T follicular helper cell (primary cell): ENCODE data around the gene RDH16.
"Not testable (repeated sequence)": the region's sequence is repeated elsewhere in the genome, so short reads cannot be mapped to it uniquely, and the experiment has no call there.

Experiments used
- DNase-seq: peaks from one replicate; pipeline ENCODE4 v3.0.0-alpha.2; 2020; ENCODE audit warnings: low read depth

Gene RDH16

DNA sequence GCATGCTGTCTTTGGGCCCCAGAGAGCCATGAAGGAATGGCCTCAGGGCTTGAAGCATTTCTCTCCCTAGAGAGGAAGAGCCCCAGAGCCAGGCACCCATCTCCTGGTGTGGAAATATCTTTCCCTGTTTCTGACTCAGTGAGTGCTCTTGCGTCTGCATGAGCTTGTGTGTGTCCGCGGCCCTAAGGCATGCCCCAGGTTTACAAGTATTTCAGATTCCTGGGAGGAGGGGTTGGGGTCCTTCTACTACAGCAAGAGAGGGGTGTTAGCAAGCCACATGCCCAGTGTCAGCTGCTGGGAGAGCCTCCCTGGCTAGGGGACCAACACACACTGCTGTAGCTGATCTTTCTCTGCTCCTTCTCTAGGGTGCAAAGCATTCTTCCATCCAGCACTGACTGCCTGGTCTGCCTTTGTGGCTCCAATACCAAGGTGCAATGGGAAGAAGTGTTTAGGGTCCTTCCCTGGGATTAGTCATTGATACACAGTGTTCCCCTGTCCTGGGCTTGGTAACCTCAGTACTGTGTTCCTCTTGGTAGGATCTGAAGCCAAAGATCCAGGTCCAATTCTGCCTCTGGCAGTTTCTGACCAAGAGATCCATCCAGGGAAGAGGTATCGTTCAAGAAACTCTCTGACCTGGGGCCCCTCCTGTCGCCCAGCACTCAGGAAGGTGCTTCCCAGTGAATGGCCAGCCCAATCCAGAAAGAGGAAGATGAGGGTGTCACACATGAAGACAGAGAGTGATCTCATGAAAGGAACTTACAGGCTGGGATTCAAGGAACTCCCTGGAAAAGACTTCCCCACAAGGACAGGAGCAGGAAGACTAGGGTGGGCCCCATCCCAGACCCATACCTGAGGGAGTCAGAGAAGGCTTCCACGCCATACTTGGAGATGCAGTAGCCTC is 3.1 kb downstream of the RDH16 start:
- DNase-seq, result no peak

DNA sequence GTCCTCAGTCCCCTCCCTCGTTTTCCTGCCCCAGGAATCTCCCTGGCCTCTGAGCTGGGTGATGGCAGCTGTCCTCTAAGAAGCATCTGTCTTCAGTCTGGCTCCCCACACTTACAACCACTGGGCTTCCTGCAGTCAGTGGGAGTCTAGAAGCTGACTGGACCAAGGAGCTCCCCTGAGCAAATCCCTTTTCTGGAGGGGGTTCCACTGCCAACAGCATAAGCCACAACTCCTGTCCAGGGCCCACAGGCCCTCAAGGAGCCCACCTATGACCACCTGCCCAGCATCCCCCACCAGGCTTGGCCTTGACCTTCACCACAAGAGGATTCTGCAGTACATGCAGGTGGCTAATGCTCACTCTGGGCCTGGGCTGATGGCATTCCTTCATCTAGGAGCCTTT is 4.1 kb downstream of the RDH16 start:
- DNase-seq, result no peak

GRCh38 chr12:56951582-56952339 is 5.6 kb downstream of the RDH16 start:
- DNase-seq, result no peak

- no peak for DNase-seq
Observed at GRCh38 chr12:56948881-56949280, 8.5 kb downstream of the RDH16 start.

DNA sequence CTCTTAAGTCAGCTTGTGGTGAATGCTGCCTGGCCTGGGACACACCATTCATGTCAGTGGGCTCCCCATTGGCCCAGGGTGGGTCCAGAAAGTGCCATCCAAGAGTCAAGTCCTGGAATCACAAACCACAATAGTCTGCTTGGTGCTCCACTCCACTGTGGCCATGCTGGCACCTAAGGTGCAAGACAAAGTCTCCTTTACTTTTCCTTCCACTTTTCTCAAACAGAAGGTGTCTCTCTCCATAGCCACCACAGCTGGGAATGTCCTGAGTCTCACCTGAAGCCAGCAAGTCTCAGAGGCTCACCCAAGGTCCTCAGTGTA is 9.0 kb downstream of the RDH16 start:
- DNase-seq, result no peak

- DNase-seq, result no peak
Observed at GRCh38 chr12:56947633-56948456, 9.6 kb downstream of the RDH16 start.

- DNase-seq, result no peak
Observed at GRCh38 chr12:56943878-56944277, 13.5 kb downstream of the RDH16 start.

DNA sequence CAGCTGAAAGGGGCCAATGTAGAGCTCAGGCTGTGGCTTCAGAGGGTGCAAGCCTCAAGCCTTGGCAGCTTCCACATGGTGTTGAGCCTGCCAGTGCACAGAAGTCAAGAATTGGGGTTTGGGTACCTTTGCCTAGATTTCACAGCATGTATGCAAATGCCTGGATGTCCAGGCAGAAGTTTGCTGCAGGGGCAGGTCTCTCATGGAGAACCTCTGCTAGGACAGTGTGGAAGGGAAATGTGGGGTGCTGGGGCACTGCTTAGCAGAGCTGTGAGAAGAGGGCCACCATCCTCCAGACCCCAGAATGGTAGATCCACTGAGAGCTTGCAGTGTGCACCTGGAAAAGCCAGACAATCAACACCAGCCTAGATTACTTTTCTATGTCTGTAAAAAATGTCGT is 14.0 kb downstream of the RDH16 start:
- not testable (repeated sequence) for DNase-seq

DNA sequence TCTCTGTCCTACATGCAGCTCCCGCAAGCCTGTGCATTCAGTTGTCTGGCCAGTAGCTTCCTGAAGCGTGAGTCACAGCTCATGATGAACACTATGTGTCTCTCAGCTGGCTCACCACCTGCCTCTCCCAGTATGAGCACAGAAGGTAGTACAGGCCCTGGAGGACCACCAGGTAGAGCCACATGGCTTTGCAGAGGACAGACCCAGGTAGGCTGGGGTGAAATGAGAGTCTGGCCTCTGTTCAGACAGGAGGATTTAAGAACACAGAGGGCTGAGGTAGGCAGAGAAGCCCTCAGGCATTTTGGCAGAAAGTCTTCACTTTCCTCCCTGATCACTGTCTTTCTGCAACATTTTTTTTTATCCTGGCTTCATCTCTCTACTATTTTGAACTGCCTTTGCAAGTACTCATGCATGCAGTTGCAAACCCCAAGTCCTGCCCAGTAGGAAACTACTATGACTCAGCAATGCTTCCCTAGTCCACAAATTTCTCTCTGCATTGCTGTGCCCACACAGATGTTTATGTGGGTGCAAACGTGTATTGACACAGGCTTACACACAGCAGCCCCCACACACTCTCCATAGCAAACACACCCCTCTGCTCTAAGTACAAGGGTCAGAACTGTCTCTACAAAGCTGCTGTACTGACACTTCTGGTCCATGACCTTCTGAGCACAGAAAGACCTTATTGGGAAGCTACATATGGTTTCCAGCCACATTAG is 15.9 kb downstream of the RDH16 start:
- DNase-seq, result no peak

DNA sequence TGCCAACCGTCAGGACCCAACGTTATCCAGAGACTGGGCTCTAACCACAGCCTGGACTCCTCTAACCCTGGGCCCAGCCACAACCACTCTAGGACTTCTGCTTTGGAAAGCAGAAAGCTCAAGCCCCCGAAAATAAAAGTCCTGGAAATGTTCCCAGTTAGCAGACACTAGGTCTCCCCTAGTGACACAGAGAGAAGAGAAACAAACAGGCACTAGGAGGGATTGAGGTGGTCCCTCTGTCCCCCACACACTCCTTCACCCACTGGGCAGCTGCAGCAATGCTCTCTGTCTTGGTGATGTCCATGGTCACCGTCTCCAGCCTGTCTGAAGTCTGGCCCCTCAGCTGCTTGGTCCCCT is 16.5 kb downstream of the RDH16 start:
- DNase-seq, result not testable (repeated sequence)

DNA sequence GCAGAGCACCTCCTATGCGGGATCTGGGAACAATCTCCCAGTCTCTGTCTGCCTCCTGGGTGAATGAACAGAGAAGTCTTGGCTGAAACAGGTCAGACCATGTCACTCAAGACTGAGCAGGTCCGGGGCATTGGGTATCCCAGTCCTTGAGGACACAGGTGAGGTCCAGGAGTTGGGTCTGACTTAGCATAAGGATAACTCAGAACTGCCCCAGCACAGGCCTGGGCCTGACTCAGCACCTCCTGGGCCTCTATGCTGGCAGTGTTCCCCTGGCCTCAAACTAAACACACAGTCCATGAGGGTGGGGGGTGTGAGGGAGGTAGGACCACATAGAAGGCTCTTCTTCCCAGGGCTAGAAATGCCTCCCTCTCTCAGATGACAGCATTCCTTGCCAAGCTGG is 21.7 kb downstream of the RDH16 start:
- DNase-seq, result no peak

DNA sequence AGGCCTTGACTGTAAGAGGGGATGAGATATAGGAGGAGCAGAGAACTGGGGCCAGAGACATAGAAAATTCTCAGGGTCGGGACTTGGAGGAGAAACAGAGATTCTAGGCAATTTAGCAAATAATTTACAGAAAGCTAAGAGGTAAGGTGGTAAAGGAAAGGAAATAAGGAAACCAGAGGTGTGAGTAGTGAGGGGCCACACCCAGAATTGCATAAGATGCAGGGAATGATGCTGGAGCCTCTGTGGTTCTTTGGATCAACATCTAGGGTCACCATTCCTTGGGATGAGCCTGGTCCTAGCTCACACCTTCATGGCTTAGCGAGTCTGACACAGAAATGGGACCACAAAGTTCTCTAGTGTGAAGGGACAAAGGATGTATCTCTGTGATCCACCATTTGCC is 22.3 kb downstream of the RDH16 start:
- no peak for DNase-seq

DNA sequence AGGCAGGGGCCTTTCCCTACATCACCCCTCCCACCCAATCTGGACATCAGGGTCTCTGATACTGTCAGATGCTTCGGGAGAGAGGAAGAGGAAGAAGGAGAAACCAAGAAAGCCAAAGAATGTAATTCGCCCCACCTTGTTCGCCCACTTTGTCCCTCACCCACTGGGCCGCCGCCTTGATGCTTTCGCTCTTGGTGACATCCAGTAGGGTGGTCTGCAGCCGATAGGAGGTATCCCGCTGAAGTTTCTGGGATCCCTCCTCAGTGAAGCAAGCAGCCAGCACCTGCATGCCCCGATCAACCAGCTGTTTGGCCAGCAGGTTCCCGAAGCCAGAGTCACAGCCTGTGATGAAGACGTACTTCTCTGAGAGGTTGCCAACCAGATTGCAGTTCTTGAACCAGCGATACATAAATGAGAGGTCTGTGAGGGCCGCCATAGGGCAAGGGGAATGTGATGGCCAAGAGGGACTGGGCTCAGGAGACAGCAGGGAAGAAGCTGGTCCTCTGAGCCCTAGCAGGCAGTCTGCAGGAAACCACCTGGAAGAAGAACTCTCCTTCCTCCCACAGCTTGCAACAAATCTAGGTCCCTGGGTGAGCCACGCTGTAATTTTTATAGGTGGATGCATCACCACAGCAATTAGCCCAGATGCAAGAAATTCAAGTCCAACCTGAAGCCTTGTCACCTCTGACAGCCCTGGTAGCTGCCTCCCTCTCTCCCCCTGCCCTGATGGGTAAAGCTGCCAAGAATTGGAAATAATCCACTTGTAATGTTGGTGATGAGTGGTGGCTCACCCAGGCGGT is 23.4 kb downstream of the RDH16 start, which contains the start of gene SDR9C7:
Gene SDR9C7, minus strand, starts transcription at position 583 of the 800 bp plus-strand sequence. Its CDS starts 147 bp downstream, at position 436.
- DNase-seq, result no peak

- DNase-seq, result no peak
Observed at GRCh38 chr12:56932867-56933266, 24.5 kb downstream of the RDH16 start.

DNA sequence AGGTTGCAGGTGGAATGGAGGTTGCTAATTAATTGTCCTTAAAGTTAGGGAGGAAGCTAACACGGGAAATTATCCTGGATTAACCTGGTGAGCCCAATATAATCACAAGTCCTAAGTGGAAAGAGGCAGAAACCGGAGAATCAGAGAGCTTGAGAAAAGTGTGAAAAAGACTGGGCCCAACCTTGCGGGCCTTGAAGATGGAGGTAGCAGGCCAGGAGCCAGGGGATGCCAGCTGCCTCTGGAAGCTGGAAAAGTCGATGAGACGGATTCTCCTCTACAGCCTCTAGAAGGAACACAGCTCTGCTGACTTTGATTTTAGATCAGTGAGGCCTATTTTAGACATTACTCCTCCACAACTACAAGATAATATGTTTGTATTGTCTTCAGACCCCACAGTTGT is 25.3 kb downstream of the RDH16 start:
- DNase-seq, result no peak

- no peak for DNase-seq
Observed at GRCh38 chr12:56931474-56931978, 25.9 kb downstream of the RDH16 start.

- DNase-seq, result no peak
Observed at GRCh38 chr12:56930241-56930640, 27.2 kb downstream of the RDH16 start.

GRCh38 chr12:56929780-56930179 is 27.6 kb downstream of the RDH16 start:
- DNase-seq, result no peak

DNA sequence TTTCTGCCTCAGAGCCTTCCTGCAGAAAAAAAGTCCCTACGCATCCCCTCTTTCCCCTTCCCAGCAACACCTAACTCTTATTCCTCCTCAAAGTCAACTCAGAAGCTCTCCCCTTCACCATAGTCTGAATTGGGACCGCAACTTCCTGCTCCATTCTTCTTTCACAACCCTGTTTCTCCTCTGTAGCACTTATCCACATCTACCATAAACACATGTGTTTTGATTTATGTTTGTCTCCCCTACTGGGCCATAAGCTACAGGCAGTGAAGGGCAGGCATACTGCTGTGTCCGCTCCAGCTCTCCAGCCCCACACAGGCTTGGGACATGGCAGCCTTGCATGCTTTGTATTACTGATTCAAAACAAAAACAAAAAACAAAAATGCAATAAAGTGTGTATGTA is 29.1 kb downstream of the RDH16 start:
- DNase-seq, result no peak

- DNase-seq, result no peak
Observed at GRCh38 chr12:56927281-56927680, 30.1 kb downstream of the RDH16 start.

- no peak for DNase-seq
Observed at GRCh38 chr12:56922031-56922430, 35.4 kb downstream of the RDH16 start.
